HFF-Myc (cell line): ENCODE measurements around the gene NEK11.

Experiments used
- DNase-seq: peaks from one replicate; pipeline ENCODE4 v3.0.0-alpha.2; 2011; ENCODE audit warnings: low read depth; ENCODE audit errors: extremely low read depth
- H3K4me3 ChIP-seq: replicated peaks from 2 replicates; pipeline ENCODE4 v1.5.1; 2011; ENCODE audit warnings: low read depth, mild to moderate bottlenecking, control low read depth, low read length
- TF ChIP-seq, protein P1 (sequence below): IDR thresholded peaks from 2 replicates; pipeline ENCODE4 v1.5.1; 2012; ENCODE audit warnings: mild to moderate bottlenecking, low read depth, low read length, control low read depth; ENCODE audit errors: missing control alignments

Gene NEK11

DNA sequence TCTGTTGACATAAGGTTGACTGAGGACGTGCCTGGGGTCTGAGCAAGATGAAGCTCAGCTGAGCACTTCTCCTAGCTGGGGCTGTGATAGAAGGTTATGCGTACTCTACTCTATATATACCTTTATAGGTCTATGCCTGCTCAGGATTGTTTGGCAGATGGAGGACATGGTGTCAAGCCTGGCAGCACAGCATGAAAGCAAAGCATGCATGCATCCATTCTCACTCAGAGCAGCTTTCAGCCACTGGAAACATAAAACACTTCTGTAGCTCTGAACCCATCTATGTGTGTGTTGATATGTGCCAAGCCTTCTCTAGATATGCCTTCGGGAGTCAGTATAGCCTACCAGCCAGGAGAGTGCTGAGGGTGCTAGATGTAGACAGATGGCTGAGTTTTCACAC is 212.6 kb downstream of the NEK11 start:
- TF ChIP-seq, protein P1, sequence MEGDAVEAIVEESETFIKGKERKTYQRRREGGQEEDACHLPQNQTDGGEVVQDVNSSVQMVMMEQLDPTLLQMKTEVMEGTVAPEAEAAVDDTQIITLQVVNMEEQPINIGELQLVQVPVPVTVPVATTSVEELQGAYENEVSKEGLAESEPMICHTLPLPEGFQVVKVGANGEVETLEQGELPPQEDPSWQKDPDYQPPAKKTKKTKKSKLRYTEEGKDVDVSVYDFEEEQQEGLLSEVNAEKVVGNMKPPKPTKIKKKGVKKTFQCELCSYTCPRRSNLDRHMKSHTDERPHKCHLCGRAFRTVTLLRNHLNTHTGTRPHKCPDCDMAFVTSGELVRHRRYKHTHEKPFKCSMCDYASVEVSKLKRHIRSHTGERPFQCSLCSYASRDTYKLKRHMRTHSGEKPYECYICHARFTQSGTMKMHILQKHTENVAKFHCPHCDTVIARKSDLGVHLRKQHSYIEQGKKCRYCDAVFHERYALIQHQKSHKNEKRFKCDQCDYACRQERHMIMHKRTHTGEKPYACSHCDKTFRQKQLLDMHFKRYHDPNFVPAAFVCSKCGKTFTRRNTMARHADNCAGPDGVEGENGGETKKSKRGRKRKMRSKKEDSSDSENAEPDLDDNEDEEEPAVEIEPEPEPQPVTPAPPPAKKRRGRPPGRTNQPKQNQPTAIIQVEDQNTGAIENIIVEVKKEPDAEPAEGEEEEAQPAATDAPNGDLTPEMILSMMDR, result no peak
- H3K4me3 ChIP-seq, result no peak overlapping the region
- DNase-seq, result no peak

DNA sequence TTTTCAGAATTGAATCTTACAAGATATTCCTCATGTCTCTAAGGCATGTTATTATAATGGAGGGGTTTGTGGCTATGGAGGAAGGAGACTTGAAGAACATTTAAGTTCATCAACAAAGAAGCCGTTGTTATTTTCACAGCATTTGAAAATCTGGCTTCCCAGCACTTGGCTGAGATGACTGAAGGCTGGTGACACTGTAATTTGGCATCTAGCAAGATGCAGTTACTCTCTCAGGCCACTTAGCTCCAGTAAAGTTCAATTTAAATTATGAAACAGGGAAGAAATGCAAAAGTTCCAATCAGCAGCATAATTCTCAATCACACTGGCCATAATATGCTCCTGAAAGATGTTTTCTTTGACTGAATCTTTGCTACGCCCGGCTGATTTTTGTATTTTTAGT is 215.5 kb downstream of the NEK11 start:
- no peak for DNase-seq
- H3K4me3 ChIP-seq, result no peak overlapping the region
- TF ChIP-seq, protein P1, result no peak

DNA sequence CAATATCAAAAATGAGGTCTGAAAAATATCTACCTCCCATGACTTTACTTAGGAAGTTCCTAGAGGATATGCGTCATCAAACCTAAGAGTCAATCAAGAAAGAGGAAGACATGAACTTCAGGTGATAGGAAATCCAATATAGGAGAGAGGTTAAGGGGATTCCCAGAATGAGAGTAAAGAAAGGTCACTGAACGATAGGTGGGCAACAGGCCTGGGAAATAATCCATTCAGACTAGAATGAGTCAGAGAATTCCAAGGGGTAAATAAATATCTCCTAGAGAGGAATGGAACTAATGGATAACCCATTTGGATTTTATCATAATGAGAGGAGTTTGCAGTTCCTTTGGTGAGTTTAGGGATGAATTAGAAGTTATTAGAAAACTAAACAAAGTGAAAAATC is 223.8 kb downstream of the NEK11 start:
- TF ChIP-seq, protein P1, result no peak
- no peak for DNase-seq
- H3K4me3 ChIP-seq, result no peak overlapping the region

DNA sequence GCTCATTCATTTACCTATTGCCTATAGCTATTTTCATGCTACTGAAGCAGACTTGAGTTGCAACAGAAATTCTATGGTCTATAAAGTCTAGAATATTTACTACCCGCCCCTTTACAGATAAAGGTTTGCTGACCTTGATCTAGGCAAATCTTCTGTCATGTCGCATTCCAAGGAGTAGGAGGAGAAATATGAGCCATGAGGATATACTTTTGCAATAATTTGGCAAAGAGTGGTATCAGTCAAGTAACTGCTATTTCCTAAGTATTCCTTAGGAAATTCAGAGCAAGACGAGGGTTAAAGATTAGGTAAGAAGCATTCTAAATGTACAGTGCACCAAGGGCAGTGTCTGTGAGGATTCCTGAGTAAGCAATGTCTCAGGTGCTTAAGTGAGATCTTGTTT is 233.8 kb downstream of the NEK11 start:
- DNase-seq, result no peak
- TF ChIP-seq, protein P1, result no peak
- no peak overlapping the region for H3K4me3 ChIP-seq

DNA sequence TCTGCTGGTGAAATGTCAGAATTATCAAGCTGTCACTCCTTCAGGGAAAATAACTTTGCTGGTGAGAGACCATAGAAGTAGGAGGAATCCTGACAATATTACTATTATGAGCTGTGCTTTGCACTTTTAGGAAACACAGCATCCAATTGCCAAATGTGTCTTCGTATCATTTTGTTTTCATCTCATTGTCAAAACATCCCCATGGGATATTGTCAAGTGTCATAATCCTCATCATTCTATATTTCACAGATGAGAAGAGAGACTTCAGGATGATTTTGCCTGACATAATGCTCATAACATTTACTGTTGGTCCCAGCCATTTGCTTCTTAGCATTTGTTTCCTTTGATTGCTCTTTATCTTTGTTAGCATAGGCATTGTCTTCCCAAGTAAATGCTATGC is 234.4 kb downstream of the NEK11 start:
- no peak overlapping the region for H3K4me3 ChIP-seq
- no peak for DNase-seq
- TF ChIP-seq, protein P1, result no peak

DNA sequence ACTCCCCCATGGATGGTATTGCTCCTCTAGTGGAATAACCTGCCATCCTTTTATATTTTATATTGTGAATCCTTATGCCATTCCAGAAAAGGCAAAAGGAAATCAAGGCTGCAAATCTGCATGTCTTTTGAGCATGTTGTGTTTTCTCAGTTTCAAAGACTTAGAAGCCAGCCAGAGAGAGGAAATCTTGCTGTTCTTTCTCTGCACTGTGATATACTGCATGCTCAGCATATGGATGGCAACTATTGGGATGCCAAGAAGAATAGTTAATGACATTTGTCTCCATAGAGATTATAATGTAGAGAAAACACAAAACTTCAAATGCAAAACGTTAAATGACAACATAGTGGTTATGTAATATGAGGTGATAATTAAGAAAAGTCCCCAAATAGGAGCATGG is 248.9 kb downstream of the NEK11 start:
- no peak overlapping the region for H3K4me3 ChIP-seq
- no peak for DNase-seq
- TF ChIP-seq, protein P1, result no peak

DNA sequence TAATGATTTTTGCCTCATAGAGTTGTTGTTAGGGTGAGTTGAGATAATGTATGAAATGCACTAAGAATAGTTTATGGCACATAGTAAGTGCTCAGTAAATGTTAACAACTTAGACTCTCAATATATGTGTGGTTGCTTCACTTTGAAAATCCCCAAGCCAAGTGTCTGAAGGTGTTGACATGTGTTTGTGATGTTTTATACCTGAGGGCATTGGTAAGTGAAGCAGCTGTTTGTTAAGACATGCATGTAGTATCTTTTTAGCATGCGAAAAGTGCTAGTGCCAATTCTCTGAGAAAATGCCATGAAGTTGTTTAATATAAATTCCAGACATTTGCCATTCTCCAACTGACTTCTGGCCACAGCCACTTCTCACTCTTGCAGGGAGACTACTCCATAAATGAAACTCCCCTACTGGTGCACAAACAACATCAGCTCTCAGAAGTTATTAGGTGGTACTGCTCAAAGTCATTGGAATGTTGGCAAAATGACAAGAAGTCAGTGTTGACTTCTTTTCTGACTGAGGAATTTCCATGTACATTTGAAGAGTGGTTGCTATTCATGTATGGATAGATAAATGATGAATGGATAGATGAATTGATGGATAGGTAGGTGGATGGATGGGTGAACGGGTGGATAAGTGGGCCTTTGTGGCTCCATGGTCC is 251.3 kb downstream of the NEK11 start:
- TF ChIP-seq, protein P1, result no peak
- DNase-seq, result no peak
- H3K4me3 ChIP-seq, result no peak overlapping the region
